Keratinocyte (primary cell): Measurements from ENCODE around the gene EXOC6B.

ENCODE experiments used
- CTCF ChIP-seq, 3 experiments: IDR thresholded peaks in 1 of 3; conservative IDR thresholded peaks in 1 of 3; optimal IDR thresholded peaks in 1 of 3; 2 replicates in 2 of 3; 3 replicates in 1 of 3; pipeline versions ENCODE3 to v1.5.1; 2011; ENCODE audit warnings: low read length in 3 of 3, mild to moderate bottlenecking in 3 of 3, moderate library complexity in 2 of 3, control low read depth in 1 of 3, inconsistent platforms in 1 of 3; ENCODE audit not compliant: insufficient read depth in 2 of 3; ENCODE audit errors: extremely low read depth in 1 of 3
- EZH2 ChIP-seq: IDR thresholded peaks from one replicate; pipeline ENCODE4 v1.6.1; 2012; ENCODE audit warnings: inconsistent platforms, mild to moderate bottlenecking, low read length, moderate library complexity

GRCh38 chr2:72141881-72142451 is 683.9 kb downstream of the EXOC6B start:
- no peak for TF ChIP-seq CTCF (optimal IDR thresholded peaks at IDR 0.05 in 1 of 3, IDR thresholded peaks at IDR 0.05 in 1 of 3, conservative IDR thresholded peaks at IDR 0.05 in 1 of 3; ENCODE audit: extremely low read depth in 1 of 3, insufficient read depth in 2 of 3, low read length in 3 of 3)
- no peak for TF ChIP-seq EZH2
